SHP77 (cell line): ENCODE measurements around the gene ARNT2.

ENCODE experiments used
- DNase-seq, 2 experiments: peaks; one replicate each; lab custom pipeline; 2025; lab: John Stamatoyannopoulos, UW

ARNT2 gene

GRCh38 chr15:80466543-80466942, 62.4 kb downstream of the ARNT2 start:
- DNase-seq = no peak

DNA sequence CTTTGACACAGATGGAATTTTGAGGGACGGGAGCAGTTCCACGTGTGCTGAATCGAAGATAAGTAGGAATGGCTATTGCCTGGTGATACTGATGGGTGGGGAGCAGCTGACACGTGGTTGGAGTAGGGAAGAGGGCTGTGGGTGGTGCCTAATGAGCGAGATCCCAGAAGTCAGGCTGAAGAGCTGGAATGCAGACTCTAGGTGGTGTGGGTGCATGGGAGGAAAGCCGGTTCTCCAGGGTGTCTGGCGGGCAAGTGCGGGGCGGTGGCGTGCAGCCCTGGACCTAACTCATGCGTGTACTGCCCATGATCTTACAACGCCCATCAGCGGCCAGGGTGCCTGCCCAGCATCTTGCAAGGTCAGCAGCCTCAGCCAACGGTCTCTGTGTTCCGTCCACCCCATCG, 63.1 kb downstream of the ARNT2 start:
- DNase-seq = no peak

DNA sequence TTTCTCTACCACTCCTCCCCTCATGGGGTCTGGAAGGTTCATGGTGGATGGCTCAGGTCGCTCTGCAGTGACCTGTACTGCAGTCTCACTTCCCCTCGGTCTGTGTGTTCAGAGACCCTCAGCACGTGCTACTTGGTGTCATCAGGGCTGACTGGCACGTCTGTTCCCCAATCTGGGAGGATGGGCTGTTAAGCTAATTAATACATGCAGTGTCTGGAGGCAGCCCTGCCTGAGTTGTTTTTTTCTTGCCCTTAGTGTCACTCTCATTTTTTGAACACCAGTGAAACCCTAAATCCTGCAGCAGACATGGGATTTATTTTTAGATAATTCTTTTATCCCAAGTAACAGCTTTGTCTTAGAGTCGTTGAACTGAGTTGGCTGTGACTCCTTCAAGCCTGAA, 64.6 kb downstream of the ARNT2 start:
- DNase-seq = no peak

DNA sequence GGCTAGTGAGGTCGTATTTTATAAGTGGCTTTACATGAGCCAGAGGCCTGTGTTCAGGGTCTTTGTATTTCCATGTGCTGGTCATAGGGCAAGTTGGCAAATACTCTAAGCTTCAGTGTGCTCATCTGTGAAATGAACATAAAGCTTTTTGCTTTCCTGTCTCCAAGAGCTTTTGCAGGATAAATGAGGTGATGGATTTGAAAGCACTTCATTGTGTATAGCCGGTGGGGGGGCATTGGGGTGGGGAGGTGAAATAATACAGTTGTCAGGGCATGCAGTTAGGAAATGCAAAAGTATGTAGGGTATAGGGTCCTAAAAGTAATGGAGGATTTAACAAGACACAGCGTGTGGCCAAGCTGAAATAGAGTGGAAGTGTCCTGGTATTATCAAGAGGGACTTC, 67.7 kb downstream of the ARNT2 start:
- DNase-seq = no peak

DNA sequence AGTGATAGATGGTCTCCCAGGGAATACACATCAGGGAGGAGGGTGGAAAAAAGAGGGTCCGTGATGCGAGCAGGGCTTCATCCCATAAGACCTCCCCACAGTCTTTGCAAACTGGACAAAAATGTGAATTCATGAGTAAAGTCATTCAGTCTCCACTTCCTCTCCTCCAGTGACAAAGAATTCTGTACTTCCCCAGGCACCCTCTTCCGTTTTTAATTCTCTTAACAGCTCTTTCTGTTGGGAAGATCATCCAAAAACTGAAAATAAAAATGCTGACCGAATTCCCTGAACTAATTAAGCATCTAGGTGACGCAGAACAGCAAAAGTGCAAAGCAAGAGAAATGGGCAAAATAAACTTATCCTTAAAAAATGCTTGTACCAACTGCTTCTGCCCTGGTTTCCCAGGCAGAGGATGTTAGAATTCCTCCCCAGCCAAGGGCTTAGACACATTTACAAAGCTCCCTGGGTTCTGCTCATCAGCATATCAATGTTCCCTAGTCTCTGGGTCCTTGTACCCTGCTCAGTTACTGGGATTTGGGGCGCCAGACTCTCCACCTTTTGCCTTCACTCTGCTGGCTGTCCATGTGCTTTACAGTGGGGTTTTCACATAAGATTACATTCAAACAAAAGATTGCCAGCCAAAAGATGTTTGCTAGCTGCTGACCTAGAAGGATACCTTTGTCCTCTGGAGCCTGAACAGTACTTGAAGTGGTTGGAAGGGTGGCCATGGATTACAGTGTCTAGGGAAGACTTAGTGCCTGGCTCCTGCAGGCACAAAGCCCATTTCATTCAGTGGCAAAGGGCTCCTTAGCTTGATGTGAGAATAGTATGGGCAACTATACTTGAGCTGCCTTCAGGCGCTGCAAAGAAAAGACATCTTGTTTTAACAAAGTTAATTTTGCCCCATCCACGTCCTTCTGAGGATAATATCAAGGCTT, 69.4 kb downstream of the ARNT2 start:
- no peak for DNase-seq

- DNase-seq = peak; percentile 69 to 80
These were observed 70.3 kb downstream of the ARNT2 start for GRCh38 chr15:80474224-80475215.

GRCh38 chr15:80475572-80475971, 71.4 kb downstream of the ARNT2 start:
- no peak for DNase-seq

GRCh38 chr15:80476036-80476435, 71.9 kb downstream of the ARNT2 start:
- DNase-seq = no peak

DNA sequence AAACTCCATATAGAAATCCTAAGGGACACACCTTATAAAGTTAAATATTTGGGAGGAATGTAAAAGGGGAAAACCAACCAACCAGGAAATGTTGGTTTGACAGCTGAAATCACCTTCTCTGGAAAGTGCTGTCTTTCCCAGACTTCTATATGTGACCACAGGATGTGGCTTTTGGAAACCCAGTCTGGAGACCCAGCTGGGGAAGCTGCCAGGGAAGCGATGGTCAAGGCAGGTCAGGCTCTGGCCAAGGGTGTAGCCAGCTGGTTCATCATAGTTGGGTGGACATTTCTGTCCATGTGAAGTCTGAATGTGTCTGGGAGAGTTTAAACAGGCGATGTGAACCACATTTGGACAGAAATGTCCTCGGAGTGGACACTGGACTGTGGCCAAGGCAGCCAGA, 73.9 kb downstream of the ARNT2 start:
- no peak for DNase-seq

GRCh38 chr15:80479191-80479590, 75.0 kb downstream of the ARNT2 start:
- no peak for DNase-seq

DNA sequence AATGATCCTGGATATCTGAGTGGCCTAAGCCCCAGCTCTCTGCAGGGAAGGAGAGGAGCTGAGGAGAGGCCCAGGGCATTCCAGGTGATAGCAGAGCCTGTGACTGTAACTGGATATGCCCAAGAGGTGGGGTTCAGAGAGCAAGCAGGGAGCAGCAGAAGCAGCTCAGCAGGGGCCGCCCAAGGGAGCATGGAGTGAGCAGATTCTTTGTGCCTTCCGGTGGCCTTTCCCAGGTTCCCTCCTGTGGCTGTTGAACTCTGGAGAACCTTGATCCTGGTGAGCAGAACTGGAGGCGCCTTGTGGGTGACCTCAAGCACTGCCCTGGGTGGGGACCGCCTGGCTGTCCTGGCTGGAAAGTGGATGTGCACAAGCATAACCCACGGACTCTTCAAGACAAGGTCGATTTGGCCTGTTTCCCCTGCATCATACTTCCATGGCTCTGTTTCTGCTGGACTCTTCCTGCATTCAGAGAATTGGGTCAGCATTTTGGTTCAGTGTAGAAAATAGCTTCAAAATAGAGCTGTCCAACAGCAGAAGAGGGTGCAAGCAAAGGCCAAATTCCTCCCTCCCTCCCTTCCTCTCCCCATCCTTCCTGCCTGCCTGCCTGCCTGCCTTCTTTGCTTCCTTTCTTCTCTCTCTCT, 76.1 kb downstream of the ARNT2 start:
- no peak for DNase-seq

DNA sequence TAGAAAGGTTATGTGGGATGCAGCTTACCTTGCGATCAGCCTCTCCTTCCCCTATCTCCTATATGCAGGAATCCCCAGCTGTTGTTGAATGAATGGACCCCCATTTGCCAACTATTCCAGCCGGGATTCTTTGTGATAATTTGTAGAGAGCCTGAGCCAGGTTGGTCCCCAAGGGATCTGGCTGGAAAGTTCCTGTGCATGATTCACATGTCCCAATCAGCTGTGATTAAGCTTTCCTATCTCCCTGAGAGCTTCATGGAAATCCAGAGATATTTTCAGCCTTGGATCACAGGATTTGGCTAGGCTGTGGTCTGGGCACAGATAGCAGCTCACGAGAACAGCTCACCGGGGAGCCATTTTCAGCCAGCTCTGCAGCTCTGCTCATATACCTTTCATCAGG, 76.7 kb downstream of the ARNT2 start:
- no peak for DNase-seq

GRCh38 chr15:80482696-80483095, 78.5 kb downstream of the ARNT2 start:
- no peak for DNase-seq

DNA sequence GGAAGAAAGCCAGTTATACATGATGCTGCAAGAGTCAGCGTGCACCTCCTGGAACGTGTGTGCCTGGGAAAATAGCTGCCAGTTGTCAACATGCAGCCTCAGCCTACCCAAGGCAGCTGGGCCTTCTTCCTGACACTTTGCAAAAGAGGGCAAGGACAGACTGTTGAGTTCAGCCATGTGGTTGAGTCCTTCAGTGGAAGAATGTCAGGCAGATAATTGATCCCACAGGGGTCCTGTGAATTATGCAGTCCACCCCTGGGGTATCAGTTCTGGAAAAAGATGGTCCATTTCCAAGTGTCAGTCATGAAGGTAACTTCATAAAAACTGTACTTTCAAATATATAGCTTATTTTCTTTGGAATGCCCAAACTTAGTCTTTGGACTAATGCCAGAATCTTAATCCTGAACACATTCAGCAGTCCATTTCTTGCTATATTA, 79.6 kb downstream of the ARNT2 start:
- no peak for DNase-seq

DNA sequence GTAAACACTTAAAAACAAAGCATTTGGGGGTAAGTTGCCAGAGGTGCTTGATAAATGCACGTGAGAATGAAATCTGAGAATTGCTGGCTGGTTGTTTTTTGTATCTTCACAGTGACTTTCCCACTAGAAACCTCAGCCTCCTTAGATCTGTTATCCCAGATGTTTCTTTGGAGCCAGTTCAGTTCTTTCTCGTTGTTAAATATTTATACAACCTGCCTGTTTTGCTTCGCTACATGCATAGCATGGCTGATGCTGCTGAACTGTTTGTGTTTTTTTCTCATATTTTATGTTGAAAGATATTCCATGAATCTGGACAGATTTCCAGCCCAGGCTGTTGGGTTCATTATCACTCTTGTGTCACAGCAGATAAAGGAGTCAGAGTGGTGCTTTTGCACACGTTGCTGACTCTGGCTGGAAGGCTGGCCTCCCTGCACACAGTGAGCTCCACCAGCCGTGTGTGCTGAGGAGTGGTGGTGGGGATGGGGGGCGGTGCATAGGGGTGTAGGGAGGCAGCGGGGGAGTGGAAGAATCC, 80.2 kb downstream of the ARNT2 start:
- DNase-seq = no peak

- DNase-seq = peak; percentile 10 to 17
These were observed 81.4 kb downstream of the ARNT2 start for GRCh38 chr15:80485370-80486164.

- no peak for DNase-seq
These were observed 83.7 kb downstream of the ARNT2 start for GRCh38 chr15:80487839-80488390.

DNA sequence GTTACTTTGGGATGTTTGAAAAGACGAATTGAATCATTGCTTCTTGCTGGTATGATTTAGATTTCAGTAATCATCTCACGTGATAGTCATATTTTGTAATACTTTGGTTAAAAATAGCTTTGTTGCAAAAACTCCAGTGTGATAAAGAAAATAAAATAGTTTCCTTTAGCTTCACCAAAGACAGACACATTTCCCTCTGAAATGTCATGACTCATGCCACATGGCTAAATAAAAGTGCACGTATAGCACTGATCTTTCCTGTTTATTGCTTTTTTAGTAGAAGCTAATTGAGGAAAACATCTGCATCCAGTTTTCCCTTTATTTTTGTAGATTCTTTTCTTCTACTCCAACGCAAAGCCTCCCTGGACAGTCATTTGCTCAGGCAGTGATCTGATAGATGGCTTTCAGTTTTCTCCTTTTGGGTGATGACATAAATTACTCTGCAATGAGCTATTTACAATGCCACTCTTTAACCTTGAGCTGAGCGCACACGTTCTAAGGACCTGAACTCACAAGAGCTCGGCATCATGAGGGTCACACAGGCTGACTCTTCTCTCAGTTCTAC, 84.9 kb downstream of the ARNT2 start:
- DNase-seq = no peak

DNA sequence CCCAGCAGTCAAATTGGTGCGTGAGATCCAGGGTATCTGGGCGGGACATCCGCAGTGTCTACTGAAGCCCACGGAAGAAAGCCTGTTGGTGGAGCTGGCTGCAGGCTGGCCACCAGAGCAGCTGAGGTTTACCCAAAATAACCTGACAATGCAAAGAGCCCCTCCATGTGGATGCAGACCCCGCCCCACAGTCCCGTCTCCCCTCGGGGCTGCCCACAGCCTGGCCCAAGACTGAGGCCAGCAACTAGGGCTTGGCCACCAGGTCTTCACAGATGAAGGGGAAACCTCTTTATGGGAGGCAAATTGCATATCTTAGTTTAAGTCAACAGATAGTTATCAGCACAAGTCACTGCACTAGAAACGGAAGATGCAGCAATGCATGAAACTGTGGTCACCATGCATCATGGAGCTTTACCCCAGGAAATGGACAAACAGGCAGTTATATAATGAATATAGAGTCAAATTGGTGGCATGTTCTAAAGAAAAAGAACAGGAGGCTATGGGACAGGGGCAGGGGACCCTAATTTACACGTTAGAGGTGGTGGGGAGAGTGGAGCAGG, 86.3 kb downstream of the ARNT2 start:
- no peak for DNase-seq
